HEK293 (cell line): ENCODE results near the gene THSD7B.
A peak's percentile ranks its signal among the peaks of the same experiment; 100 is the strongest.

Source experiments
- KLF10 ChIP-seq: fragments of 450-650 bp; IDR thresholded peaks from 2 replicates; pipeline ENCODE4 v1.5.1; 2018; ENCODE audit warnings: missing biosample characterization, mild to moderate bottlenecking, missing genetic modification characterization
- MYNN ChIP-seq: fragments of 450-650 bp; formaldehyde crosslinking; IDR thresholded peaks from 2 replicates; pipeline ENCODE4 v1.5.1; 2016; ENCODE audit warnings: missing biosample characterization, missing genetic modification characterization, borderline replicate concordance
- SCRT2 ChIP-seq: fragments of 450-650 bp; formaldehyde crosslinking; IDR thresholded peaks from 2 replicates; pipeline ENCODE4 v1.5.1; 2016; ENCODE audit warnings: missing biosample characterization, missing genetic modification characterization
- ZBTB49 ChIP-seq: fragments of 450-650 bp; formaldehyde crosslinking; IDR thresholded peaks from 2 replicates; pipeline ENCODE4 v1.5.1; 2016; ENCODE audit warnings: missing biosample characterization, missing genetic modification characterization, low read depth
- ZNF138 ChIP-seq: fragments of 450-650 bp; formaldehyde crosslinking; IDR thresholded peaks from 2 replicates; pipeline ENCODE4 v1.5.1; 2016; ENCODE audit warnings: missing biosample characterization, missing genetic modification characterization, borderline replicate concordance
- ZNF335 ChIP-seq: fragments of 450-650 bp; formaldehyde crosslinking; conservative IDR thresholded peaks from 2 replicates; pipeline ENCODE4 v1.5.1; 2016; ENCODE audit warnings: missing biosample characterization, missing genetic modification characterization
- ZNF366 ChIP-seq: fragments of 450-650 bp; formaldehyde crosslinking; conservative IDR thresholded peaks from 2 replicates; pipeline ENCODE4 v1.5.1; 2016; ENCODE audit warnings: missing biosample characterization, missing genetic modification characterization
- ZNF518A ChIP-seq: fragments of 450-650 bp; formaldehyde crosslinking; conservative IDR thresholded peaks from 2 replicates; pipeline ENCODE4 v1.5.1; 2016; ENCODE audit warnings: low read depth, missing biosample characterization, missing genetic modification characterization
- ZNF623 ChIP-seq: fragments of 450-650 bp; formaldehyde crosslinking; IDR thresholded peaks from 2 replicates; pipeline ENCODE4 v1.5.1; 2016; ENCODE audit warnings: missing biosample characterization, missing genetic modification characterization
- ZNF629 ChIP-seq: fragments of 450-650 bp; formaldehyde crosslinking; IDR thresholded peaks from 2 replicates; pipeline ENCODE4 v1.5.1; 2017; ENCODE audit warnings: missing biosample characterization, missing genetic modification characterization
- ZNF701 ChIP-seq: fragments of 450-650 bp; formaldehyde crosslinking; IDR thresholded peaks from 2 replicates; pipeline ENCODE4 v1.5.1; 2016; ENCODE audit warnings: missing biosample characterization, missing genetic modification characterization
- ZSCAN5A ChIP-seq: fragments of 450-650 bp; formaldehyde crosslinking; IDR thresholded peaks from 2 replicates; pipeline ENCODE4 v1.5.1; 2016; ENCODE audit warnings: missing biosample characterization, missing genetic modification characterization
- TF ChIP-seq, protein P1 (sequence below): fragments of 450-650 bp; formaldehyde crosslinking; IDR thresholded peaks from 2 replicates; pipeline ENCODE4 v1.5.1; 2017; ENCODE audit warnings: missing biosample characterization, missing genetic modification characterization
- TF ChIP-seq, protein P2 (sequence below): fragments of 450-650 bp; formaldehyde crosslinking; IDR thresholded peaks from 2 replicates; pipeline ENCODE4 v1.5.1; 2016; ENCODE audit warnings: missing biosample characterization, missing genetic modification characterization

THSD7B gene

DNA sequence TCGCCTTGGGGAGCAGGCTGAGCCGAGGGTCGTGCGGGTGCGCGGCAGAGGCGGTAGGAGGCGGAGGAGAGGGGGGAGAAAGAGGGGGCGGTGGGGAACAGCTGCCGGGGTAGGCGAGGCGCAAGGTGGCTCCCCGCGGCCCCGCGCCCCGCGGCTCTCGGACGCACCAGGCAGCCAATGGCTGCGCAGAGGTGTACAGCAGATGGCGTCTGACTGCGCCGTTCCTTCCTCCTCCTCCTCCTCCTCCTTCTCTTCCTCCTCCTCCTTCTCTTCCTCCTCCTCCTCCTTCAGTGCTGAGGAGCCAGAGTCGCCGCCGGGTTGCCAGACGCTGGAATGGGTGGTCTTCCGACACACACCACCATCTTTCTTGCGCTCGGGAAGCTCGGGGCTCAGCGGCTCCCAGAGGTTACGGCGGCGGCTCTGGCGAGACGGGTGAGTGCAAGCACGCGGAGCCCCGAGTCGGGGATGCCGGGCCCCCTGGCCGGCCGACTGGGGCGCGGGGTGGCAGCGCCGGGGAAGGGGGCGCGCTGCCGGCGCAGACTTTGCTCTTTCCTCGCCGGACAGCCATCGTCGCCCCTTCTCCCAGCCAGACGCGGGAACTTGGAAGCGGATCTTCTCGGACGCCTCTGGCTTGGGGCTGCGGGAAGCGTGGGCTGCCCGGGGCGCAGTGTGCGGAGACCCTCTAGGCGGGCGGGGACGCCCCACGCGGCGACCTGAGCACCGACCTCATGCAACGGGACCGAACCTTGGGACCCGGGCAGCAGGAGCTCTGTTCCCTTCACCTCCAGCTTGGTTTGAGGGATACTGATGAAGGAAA lies at the start of gene THSD7B (continued):
- TF ChIP-seq ZSCAN5A, result no peak
- TF ChIP-seq ZNF701 (tag by site-specific recombination), result no peak
- no peak for TF ChIP-seq SCRT2 (tag by site-specific recombination)
- no peak for TF ChIP-seq ZNF138 (tag by site-specific recombination)
- no peak for TF ChIP-seq ZNF335 (tag by site-specific recombination)
- no peak for TF ChIP-seq ZBTB49
- no peak for TF ChIP-seq ZNF623 (tag by site-specific recombination)
- TF ChIP-seq MYNN (tag by site-specific recombination), result no peak
- TF ChIP-seq, protein P1, sequence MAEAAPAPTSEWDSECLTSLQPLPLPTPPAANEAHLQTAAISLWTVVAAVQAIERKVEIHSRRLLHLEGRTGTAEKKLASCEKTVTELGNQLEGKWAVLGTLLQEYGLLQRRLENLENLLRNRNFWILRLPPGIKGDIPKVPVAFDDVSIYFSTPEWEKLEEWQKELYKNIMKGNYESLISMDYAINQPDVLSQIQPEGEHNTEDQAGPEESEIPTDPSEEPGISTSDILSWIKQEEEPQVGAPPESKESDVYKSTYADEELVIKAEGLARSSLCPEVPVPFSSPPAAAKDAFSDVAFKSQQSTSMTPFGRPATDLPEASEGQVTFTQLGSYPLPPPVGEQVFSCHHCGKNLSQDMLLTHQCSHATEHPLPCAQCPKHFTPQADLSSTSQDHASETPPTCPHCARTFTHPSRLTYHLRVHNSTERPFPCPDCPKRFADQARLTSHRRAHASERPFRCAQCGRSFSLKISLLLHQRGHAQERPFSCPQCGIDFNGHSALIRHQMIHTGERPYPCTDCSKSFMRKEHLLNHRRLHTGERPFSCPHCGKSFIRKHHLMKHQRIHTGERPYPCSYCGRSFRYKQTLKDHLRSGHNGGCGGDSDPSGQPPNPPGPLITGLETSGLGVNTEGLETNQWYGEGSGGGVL (tag by site-specific recombination), result 0 out of 2 replicates have a peak, but pooled peaks have one; percentile 21
- TF ChIP-seq KLF10 (tag by site-specific recombination), result no peak
- TF ChIP-seq, protein P2, sequence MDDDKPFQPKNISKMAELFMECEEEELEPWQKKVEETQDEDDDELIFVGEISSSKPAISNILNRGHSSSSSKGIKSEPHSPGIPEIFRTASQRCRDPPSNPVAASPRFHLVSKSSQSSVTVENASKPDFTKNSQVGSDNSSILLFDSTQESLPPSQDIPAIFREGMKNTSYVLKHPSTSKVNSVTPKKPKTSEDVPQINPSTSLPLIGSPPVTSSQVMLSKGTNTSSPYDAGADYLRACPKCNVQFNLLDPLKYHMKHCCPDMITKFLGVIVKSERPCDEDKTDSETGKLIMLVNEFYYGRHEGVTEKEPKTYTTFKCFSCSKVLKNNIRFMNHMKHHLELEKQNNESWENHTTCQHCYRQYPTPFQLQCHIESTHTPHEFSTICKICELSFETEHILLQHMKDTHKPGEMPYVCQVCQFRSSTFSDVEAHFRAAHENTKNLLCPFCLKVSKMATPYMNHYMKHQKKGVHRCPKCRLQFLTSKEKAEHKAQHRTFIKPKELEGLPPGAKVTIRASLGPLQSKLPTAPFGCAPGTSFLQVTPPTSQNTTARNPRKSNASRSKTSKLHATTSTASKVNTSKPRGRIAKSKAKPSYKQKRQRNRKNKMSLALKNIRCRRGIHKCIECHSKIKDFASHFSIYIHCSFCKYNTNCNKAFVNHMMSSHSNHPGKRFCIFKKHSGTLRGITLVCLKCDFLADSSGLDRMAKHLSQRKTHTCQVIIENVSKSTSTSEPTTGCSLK, result no peak
- TF ChIP-seq ZNF366 (tag by site-specific recombination), result no peak
- no peak for TF ChIP-seq ZNF629 (tag by site-specific recombination)
- no peak for TF ChIP-seq ZNF518A (tag by site-specific recombination)
